Measurements from ENCODE around the gene LITAFD.

GRCh38 chr16:8916541-8917225 lies 34.5 kb downstream of the LITAFD start:
- TF ChIP-seq, protein P1, sequence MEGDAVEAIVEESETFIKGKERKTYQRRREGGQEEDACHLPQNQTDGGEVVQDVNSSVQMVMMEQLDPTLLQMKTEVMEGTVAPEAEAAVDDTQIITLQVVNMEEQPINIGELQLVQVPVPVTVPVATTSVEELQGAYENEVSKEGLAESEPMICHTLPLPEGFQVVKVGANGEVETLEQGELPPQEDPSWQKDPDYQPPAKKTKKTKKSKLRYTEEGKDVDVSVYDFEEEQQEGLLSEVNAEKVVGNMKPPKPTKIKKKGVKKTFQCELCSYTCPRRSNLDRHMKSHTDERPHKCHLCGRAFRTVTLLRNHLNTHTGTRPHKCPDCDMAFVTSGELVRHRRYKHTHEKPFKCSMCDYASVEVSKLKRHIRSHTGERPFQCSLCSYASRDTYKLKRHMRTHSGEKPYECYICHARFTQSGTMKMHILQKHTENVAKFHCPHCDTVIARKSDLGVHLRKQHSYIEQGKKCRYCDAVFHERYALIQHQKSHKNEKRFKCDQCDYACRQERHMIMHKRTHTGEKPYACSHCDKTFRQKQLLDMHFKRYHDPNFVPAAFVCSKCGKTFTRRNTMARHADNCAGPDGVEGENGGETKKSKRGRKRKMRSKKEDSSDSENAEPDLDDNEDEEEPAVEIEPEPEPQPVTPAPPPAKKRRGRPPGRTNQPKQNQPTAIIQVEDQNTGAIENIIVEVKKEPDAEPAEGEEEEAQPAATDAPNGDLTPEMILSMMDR (conservative IDR thresholded peaks at IDR 0.05; ENCODE audit: low read depth, low read length): no peak
- TF ChIP-seq USF2 (IDR thresholded peaks at IDR 0.05; ENCODE audit: low read depth, low read length) (no peak), CEBPB (IDR thresholded peaks at IDR 0.05; ENCODE audit: low read depth, low read length) (no peak), POLR2A (IDR thresholded peaks at IDR 0.05; ENCODE audit: low read depth, low read length) (no peak), MAFK (IDR thresholded peaks at IDR 0.05; ENCODE audit: low read depth, low read length) (no peak), RCOR1 (IDR thresholded peaks at IDR 0.05; ENCODE audit: insufficient replicate concordance, low read length) (no peak), CHD1 (IDR thresholded peaks at IDR 0.05; ENCODE audit: low read depth, low read length) (no peak), BHLHE40 (IDR thresholded peaks at IDR 0.05; ENCODE audit: low read depth, low read length) (no peak), MAZ (IDR thresholded peaks at IDR 0.05; ENCODE audit: borderline replicate concordance, low read depth, low read length) (no peak), RFX5 (IDR thresholded peaks at IDR 0.05; ENCODE audit: low read depth, low read length) (no peak), SMC3 (IDR thresholded peaks at IDR 0.05; ENCODE audit: low read depth, low read length) (no peak), RAD21 (IDR thresholded peaks at IDR 0.05; ENCODE audit: low read length) (no peak)
